Activated CD8-positive, alpha-beta memory T cell treated with anti-CD3 and anti-CD28 coated beads for 24 hours (primary cell): ENCODE data around the gene PTX4.

Experiments
- DNase-seq: peaks from one replicate; pipeline ENCODE4 v3.0.0-alpha.2; 2020

PTX4 gene

DNA sequence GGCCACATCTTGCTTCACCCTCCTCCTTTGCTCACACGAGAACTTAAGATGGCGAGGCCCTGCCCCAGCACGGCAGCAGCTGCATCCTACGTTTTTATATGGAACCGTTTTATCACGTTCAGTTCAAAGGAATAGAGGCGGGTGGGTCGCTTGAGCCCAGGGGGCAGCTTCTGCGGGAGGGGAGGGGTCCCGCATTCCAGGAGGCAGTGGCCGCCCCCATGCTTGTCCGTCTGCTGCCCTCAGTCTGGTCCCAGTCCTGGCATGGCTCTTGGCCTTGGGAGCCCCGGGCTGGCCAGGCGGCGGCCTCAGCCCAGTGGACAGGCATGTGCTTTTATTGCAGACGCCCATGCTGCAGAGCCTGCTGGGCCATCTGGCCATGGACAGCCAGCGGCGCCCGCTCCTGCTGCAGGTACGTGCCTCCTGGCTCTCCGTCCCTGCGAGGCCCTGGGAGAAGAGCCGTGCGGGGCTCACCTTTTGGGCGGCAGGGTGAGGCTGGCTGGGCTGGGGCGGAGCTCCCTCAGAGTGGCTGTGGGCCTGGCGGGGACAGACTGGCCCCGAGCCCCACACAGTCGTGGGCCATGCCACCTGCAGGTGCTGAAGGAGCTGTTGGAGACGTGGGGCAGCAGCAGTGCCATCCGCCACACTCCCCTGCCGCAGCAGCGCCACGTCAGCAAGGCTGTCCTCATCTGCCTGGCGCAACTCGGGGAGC, 11.2 kb upstream of the PTX4 start:
- DNase-seq: no peak

DNA sequence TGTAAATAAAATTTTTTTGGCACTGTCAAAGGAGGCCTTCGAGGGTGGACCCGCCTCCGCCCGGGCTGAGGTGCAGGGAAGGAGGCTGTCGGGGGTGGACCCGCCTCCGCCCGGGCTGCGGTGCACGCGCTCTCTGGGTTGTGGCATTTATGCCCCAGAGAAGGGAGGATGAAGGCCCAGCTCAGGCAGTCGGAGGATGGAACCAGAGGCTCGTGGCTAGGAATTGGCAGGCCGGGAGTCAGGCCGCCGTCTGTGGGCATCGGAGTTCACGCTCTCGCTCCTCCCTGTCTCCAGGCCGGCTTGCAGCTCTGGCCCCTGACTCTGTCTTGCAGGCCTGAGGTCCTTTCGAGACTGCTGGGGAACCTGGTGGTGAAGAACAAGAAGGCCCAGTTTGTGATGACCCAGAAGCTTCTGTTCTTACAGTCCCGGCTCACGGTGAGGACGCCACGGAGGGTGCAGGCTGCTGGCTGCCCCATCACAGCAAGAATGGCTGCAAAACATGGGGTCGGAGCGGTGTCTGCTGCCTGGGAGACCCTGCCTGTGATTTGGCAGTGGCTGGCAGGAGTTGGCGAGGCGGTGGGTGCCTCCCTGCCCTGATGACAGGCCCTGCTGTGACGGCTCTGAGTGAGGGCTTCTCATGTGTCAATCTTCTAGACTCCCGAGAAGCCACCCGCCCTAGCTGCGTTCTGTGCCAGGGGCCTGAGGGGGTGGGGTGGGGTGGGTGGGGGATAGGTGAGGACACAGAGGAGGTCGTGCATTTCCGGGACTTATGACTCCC, 10.3 kb upstream of the PTX4 start:
- no peak for DNase-seq

DNA sequence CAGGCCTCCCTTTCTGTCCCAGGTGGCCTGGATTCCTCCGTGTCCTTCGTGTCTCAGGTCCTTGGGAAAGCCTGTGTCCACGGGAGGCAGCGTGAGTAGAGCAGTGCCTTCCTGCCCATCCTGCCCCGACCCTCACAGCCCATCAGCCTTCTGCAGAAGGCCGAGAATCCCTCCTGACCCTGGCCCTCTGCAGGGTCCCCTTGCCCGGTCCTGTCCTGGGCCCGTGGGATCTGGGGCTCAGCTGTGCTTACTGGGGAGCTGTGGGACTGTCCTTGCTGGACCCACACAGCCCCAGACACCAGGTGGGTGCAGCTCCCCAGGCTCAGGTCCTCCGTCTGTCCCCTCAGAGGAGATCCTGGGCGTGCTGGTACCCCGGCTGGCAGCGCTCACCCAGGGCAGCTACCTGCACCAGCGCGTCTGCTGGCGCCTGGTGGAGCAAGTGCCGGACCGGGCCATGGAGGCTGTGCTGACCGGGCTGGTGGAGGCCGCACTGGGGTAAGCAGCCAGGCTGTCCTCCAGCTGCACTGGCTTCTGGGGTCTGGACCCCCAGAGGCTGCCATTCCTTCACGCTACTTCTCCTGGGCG, 8.4 kb upstream of the PTX4 start:
- DNase-seq: no peak

DNA sequence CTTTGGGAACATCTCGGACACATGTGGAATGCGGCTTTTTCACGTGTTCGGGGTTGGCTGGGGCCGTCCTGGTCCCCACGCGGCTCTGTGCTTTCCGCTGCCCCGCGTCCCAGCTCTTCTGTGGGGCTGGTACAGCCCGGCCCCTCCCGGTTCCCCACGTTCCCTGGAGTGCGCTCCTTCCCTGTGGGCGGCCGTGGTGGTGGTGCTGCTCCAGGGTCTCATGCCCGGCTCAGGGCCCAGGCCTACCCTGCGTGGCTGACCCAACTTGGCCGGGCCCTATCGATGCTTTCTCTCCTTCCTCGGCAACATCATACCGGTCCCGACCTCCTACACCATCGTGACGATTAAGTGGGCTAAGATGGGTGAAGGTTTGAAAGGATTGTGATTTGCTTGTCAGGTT, 7.7 kb upstream of the PTX4 start:
- DNase-seq: no peak

DNA sequence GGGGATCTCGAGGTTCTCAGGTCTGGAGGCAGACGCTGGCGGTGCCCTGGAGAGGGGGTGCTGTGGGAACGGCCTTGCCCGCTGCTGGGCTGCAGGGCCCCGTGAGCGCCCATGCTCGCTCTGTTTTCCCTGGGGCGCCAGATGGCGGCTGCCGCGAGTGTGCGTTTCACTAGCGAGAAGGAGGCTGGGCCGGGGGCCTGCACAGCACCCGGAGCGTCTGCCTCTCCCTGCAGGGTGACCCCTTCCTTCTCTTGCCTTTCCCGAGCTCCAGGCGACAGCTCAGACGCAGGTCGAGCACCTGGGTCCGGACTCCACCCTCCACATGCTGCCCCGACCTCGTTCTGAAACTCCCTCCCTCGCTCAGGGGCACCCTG, 7.1 kb upstream of the PTX4 start:
- no peak for DNase-seq

DNA sequence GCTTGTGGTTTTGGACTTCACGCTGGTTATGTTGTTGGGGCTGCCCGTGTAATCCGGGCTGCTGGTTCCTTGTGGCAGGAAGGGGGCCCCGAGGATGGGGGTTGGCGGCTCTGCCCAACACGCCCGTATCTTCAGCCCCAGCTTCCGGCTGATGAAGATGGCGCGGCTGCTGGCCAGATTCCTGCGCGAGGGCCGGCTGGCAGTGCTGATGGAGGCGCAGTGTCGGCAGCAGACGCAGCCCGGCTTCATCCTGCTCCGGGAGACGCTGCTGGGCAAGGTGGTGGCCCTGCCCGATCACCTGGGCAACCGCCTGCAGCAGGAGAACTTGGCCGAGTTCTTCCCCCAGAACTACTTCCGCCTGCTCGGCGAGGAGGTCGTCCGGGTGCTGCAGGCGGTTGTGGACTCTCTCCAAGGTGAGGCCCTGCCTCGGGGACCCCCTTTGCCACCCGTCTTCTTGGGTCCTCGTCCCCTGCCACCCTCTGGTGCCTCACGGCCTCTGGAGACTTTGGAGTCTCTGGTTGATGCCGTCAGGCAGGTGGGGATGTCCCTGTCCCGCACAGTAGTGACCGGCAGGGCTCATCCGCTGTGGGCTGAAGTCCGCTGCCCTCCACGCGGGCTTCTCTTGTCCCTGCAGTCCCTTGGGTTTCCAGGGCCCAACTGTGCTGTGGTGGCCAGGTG, 6.6 kb upstream of the PTX4 start:
- no peak for DNase-seq

DNA sequence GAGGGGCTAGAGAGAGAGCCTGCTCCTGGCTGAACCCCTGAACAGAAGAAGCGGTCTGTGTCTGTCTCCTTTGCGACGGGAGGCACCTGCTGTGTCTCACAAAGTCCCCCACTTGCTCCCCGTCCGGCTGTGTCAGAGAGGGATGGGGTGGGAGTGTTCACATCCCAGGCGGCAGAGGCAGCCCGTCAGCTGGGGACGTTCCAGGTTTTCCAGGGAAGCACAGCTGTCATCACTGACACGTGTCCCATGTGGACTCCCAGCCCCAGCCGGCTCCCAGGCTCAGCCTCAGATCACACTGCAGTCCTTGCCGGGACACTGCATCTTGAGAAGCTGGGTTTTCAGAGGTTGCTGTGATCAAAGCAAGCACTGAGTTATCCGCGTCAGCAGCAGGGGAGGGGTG, 6.0 kb upstream of the PTX4 start:
- DNase-seq: no peak

DNA sequence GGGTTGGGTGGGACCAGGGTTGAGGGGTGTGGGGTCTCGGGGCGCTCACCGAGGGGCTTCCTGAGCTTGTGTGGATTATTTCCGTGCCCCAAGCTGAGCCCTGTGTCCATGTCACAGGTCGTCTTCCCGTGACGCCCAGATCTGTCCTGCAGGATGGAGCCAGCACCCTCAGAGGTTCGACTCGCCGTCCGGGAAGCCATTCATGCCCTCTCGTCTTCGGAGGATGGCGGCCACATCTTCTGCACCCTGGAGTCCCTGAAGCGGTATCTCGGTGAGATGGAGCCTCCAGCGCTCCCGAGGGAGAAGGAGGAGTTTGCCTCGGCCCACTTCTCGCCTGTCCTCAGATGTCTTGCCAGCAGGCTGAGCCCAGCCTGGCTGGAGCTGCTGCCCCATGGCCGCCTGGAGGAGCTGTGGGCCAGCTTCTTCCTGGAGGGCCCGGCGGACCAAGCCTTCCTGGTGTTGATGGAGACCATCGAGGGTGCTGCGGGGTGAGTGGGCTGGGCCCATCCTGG, 5.4 kb upstream of the PTX4 start:
- no peak for DNase-seq

DNA sequence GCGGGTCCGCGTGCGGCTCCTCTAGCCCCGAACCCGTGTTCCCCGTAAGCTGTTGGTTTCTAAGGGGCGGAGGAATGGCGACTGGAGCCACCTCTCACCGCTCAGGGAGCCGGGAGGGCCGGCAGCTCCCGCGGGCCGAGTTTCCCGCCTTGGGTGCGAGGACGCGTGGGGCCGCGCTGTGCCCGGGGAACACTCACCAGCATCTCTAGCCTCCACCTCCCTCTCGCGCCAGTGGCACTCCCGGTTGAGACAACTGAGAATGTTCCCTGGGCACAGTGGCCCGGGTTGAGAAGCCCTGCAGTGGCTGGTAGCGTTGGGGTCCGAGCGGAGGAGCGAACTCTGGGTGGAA, 5.0 kb upstream of the PTX4 start:
- no peak for DNase-seq

DNA sequence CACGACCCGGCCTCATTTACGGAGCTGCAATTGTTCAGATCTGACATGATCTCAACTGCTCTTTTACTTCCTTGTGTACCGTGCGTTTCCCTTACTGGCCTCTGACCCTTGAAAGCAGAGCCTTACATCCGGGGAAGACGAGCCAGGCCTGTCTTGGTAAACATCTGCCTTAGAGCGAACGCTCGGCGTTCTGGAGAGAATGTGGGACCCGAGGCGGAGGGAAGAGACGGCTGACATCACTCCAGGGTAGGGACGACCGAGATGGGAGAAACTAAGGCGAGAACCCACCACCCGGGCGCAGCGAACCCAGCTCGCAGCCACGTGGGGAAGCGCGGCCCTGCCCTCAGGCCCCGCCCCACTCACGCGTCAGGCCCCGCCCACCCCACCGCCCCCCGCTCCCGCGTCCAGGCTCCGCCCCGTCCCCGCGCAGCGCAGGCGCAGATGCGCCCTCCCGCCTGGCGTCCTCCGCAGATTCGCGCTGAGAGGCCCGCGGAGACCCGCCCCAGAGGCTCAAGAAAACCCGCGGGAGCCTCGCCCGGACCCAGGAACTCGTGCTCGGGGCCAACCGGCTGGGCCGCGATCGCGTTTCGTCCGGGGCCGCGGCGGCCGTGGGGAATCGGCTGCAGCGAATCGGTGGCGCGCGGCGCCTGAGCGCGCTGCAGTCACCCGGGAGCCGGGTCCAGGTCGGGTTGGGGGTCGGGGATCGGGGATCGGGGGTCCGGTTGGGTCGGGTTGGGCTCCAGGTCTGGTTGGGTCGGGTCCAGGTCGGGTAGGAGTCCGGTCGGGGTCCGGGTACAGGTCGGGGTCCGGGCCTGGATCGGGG, 4.4 kb upstream of the PTX4 start, which contains the start of gene TELO2:
TSS of gene TELO2 (plus strand) at position 438 of the 823 bp plus-strand sequence. CDS start 922 bp downstream, outside the sequence.
- peak; percentile 95 for DNase-seq

DNA sequence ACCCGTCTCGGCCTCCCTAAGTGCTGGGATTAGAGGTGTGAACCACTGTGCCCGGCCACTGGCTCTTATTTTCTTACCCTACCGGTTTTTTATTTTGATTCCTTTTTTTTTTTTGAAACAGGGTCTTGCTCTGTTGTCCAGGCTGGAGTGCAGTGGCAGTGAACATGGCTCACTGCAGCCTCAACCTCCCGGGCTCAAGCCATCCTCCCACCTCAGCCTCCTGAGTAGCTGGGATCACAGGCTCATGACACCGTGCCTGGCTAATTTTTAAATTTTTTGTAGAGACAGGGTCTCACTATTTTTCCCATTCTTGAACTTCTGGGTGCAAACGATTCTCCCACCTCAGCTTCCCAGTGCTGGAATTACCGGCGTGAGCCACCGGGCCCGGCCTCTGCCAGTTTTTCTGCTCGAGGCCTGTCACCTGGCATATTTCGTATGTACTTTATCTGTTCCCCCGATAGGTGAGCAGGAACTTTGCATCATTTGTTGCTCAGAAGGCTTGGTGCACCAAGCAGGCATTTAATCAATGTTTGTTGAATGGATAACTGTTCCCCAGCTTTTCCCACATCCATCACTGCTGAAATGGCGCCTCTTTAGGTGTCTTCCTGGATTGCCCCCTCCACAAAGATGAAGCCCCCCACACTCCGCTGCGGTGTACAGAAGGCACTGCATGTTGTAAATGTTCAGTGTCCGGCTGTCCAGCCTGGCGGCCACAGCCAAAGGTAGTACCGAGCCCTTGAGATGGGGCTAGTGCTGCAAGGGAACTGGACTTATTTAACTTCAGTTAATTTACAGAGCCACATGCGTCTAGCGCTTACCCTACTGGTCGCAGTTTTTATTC, 3.6 kb upstream of the PTX4 start:
- DNase-seq: no peak

DNA sequence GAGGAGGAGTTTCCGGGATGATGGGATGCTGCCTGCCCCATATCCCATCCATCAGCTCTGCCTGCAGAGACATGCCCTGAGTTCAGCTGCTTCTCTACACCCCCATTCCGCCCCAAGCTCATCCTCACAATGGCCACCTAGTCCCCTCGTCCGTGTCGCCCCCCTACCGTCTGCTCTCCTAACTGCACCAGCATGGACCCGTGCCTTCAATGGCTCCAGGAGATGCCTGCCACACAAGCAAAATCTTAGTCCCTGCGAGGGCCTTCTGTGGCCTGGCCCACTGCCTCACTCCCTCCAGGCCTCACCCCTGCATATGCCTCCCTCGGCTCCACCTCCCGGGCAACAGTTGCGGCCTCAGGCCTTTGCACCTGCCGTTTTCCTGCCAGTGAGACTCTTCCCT, 2.6 kb upstream of the PTX4 start:
- DNase-seq: no peak

DNA sequence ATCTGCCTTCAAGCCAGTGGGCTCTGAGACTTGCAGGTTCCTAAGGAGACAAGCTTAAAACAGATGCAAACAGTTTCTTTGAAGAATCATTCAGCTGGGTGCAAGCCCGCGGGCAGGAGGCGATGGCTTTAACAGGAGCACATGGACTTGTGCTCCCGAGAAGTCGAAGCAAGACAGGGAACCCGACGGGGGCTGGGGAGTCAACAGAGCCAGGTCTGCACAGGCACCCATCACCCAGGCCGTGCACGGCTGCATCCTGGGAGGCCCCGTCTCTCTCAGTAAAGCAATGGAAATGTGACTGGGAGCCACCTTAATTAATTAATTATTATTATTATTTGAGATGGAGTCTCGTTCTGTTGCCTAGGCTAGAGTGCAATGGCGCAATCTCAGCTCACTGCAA, 333 bp upstream of the PTX4 start:
- DNase-seq: no peak

DNA sequence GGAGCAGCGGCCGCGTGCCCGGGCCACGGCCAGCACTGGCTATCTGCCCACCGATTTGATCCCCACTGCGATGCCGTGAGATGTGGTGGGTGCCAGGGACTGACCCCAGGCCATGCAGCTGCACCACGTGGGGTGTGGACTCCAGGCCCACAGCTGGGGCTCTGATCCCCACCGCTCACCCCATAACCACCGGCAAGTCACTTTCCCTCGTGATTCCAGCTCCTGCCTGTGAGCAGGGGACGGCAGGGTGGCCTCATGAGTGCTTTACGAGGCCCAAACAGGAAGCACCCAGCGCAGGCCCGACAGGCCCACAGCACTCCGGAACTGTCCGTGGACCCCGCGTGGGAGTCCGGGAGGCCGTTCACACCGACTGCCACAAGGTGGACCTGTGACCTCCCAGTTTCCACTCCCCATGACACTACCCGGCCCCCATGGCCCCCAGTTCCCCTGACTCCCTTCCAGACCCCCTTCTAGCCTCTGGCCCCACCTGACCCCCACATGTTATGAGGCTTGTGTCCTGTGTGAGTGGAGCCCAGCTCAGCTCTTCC, 616 bp downstream of the PTX4 start:
- no peak for DNase-seq

DNA sequence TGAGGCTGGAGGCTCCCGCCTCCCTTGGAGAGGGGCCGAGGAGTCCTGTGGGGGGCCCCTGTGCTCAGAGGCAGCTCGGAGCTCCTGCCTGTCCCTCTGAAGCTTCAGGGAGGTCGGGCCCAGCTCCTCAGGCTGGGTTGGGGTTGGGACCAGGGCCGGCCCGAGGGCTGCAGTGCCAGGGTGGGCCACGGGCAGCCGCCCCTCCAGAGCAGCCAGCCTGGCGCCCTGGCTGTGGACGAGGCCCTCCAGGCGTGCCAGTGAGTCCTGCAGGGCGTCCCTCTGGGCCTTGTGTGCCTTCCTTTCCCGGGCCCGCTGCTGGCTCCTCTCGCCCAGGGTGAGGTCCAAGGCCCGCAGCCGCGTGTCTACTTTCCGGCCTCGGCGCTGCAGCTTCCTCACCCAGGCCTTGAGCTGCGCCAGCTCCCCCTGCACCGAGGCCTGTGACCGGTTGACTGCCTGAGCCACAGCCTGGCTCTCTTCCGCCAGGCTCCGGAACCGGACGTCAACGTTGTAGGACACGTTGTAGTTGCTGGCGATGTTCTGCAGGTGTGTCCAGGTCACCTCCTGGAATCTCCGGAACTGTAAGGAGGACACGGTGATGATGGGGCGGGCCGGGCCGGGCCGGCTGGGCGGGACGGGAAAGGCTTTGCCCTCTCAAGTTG, 1.2 kb downstream of the PTX4 start:
- DNase-seq: no peak

DNA sequence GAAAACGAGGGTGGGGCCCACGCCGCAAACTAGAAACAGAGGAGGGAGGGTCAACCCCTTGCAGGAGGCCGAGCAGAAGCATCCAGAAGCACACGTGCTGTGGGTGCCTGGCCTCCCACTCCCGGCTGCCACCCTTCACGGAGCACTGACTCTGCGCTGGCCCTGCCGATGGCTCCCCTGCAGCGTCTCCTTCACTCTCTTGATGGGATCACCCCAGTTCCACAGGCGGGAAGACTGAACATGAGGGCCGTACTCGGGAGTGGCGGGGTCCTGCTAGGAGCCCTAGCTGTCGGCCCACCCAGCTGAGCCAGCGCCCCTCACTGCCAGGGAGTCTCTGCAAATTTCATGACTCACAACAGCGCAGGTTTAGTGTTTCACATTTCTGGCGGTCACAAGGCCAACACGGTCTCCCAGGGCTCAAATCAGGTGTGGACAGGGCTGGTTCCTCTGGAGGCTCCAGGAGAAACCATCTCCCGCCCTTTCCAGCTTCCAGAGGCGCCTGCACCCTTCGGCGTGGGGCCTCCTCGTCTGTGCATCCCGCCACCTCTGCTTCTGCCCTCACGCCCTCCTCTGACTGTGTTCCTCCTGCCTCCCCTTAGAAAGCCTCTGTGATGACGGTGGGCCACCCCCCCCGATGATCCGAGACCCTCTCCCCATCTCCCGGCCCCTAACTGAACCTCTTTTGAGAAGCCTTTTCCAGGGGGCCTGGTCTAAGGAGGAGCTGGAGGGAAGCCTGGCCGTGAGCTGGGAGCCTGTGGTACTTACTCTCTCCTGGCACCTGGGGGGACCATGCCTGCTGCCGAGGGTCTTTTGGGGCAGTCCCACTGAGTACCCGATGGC, 2.0 kb downstream of the PTX4 start:
- DNase-seq: no peak

DNA sequence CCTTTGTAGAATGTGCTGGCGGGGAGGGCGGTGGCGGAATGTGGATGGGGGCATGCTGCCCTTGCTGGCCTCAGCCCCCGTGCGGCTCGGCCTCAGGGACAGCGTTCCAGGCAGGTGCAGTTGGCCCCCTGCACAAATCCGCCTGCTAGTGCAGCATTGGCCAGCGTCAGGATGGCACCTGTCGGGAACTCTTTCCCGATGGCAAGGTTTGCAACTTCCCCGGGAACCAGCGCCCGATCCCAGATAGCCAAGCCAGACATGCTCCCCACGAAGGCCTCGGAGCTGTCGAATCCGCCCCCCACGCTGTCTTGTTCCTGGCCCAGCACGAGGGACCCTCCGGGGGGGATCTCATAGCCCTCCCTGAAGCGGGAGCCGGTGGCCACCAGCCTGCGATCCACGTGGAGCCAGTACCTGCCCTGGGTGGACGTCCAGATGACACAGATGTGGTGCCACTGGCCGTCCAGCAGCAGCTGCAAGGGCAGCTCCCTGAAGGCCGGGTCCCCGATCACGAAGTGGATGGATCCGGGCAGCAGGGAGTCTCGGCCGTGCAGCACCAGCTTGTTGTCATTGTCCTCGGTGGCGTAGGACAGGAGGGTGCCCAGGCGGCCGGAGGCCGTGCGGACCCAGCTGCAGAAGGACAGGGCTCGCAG, 2.8 kb downstream of the PTX4 start:
- DNase-seq: no peak

DNA sequence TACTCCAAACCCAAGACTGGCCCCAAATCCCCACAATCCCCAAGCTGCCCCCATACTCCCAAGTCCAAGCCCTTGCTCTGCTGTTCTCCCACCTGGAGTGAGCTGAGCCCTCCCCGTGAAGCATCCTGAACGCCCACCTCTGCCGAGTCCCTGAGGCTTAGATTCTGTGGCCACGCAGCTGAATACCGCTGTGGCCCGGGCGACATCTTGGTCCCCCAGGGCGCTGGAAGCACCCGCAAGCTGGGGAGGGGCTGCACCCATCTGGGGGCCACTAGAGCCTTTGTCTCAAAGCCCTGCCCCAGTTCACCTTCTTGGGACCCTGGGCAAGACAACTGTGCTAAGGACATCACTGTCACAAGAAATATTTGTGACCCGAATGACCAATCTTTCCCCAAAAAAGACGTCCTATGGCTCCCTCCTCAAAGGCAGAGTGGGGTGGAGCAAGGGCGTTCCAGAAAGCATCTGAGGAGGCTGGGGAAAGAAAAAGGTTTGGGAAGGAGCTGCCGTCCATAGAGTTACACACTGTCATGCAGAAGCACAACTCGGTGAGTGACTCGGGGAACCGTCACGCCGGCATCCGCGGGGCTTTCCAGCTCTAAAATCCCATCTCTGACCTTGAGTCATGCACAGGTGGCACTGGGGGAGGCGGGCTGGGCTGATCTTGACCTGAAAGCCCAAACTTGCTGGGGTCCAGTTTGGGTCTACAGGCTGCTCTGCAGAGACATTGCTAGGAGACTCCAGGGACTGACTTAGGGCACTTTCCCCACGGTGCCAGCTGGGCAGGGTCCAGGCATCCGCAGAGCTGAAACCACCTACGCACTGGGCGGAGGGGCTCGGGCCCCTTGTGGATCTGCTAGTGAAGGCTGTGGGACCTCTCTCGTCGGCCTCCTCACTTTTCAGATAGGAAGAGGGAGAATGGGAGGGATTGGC, 6.6 kb downstream of the PTX4 start:
- DNase-seq: no peak
